H1 (cell line): ENCODE measurements around the gene SLC39A11. TPM values are rescaled to one million over a fixed set of nuclear protein-coding genes. Genes with fewer than 3 reads are reported as not detected.

Experiments
- CTCF ChIA-PET: fragments of 300-600 bp; sonication (Branson Sonifier 250); formaldehyde crosslinking; loops from one replicate; lab custom pipeline; 2021; ENCODE audit not compliant: partially characterized antibody; lab: Charles Lee
- POLR2A ChIA-PET: fragments of 300-600 bp; sonication (Branson Sonifier 250); formaldehyde crosslinking; loops from one replicate; lab custom pipeline; 2021; ENCODE audit warnings: inconsistent platforms; ENCODE audit not compliant: partially characterized antibody; lab: Charles Lee
- DNase-seq, 2 experiments: peaks; one replicate each; pipeline versions ENCODE4 v3.0.0 to v3.0.0-alpha.2; 2010 to 2022; ENCODE audit warnings: low spot score in 2 of 2, low read depth in 1 of 2, mixed read lengths in 1 of 2
- FAIRE-seq: peaks from 2 replicates; lab custom pipeline; 2011; peaks lifted over from hg19 to GRCh38; lab: Jason Lieb, UNC
- H2AFZ ChIP-seq: 2 replicates; pipeline ENCODE4 v1.8.1; 2012; ENCODE audit warnings: low read length, inconsistent platforms
- H2AK5ac ChIP-seq: 2 replicates; pipeline ENCODE4 v1.6.1; 2013; ENCODE audit warnings: low read depth, low read length
- H2BK120ac ChIP-seq: replicated peaks from 2 replicates; pipeline ENCODE3; 2013; ENCODE audit warnings: low read depth, low read length, inconsistent platforms
- H2BK12ac ChIP-seq: 2 replicates; pipeline ENCODE4 v1.6.1; 2013; ENCODE audit warnings: low read depth, low read length
- H2BK15ac ChIP-seq: 2 replicates; pipeline ENCODE4 v1.6.1; 2013; ENCODE audit warnings: low read length
- H2BK20ac ChIP-seq: 2 replicates; pipeline ENCODE4 v1.6.1; 2013; ENCODE audit warnings: low read length
- H2BK5ac ChIP-seq: 2 replicates; pipeline ENCODE4 v1.6.1; 2013; ENCODE audit warnings: low read depth, low read length
- H3K14ac ChIP-seq: 2 replicates; pipeline ENCODE4 v1.6.1; 2013; ENCODE audit warnings: inconsistent platforms; ENCODE audit not compliant: insufficient read length
- H3K18ac ChIP-seq: 2 replicates; pipeline ENCODE4 v1.6.1; 2013; ENCODE audit warnings: low read length; ENCODE audit errors: extremely low read depth
- H3K23ac ChIP-seq: 2 replicates; pipeline ENCODE4 v1.6.1; 2013; ENCODE audit warnings: inconsistent platforms; ENCODE audit not compliant: insufficient read length
- H3K23me2 ChIP-seq: 2 replicates; pipeline ENCODE4 v1.6.1; 2013; ENCODE audit warnings: low read depth, low read length
- H3K27ac ChIP-seq: 2 replicates; pipeline ENCODE4 v1.6.1; 2011; ENCODE audit warnings: low read depth, low read length, inconsistent platforms
- H3K27me3 ChIP-seq, 4 experiments: replicated peaks in 1 of 4; 1 replicate in 1 of 4; 2 replicates in 3 of 4; pipeline versions ENCODE4 v1.6.1 to v1.8.1; 2011 to 2013; ENCODE audit warnings: low read length in 3 of 4, mild to moderate bottlenecking in 3 of 4, inconsistent platforms in 2 of 4, mixed read lengths in 2 of 4, moderate library complexity in 1 of 4; ENCODE audit not compliant: control insufficient read depth in 3 of 4, insufficient read depth in 3 of 4; ENCODE audit errors: extremely low read depth in 1 of 4
- H3K36me3 ChIP-seq, 4 experiments: 2 replicates each; pipeline versions ENCODE4 v1.6.1 to v1.8.1; 2011 to 2013; ENCODE audit warnings: mild to moderate bottlenecking in 4 of 4, low read length in 3 of 4, moderate library complexity in 2 of 4, control low read depth in 1 of 4, inconsistent platforms in 1 of 4; ENCODE audit not compliant: insufficient read depth in 4 of 4, control insufficient read depth in 2 of 4
- H3K4ac ChIP-seq: replicated peaks from 2 replicates; pipeline ENCODE3; 2013; ENCODE audit warnings: low read length, low read depth, mixed read lengths, inconsistent platforms; ENCODE audit not compliant: insufficient read length
- H3K4me1 ChIP-seq, 4 experiments: replicated peaks in 1 of 4; 1 replicate in 1 of 4; 2 replicates in 3 of 4; pipeline versions ENCODE4 v1.6.1 to v1.8.1; 2011 to 2013; ENCODE audit warnings: low read length in 3 of 4, inconsistent platforms in 2 of 4, mixed read lengths in 1 of 4; ENCODE audit not compliant: insufficient read depth in 4 of 4, control insufficient read depth in 3 of 4
- H3K4me2 ChIP-seq, 2 experiments: 2 replicates each; pipeline versions ENCODE4 v1.6.1 to v1.8.1; 2011 to 2013; ENCODE audit warnings: low read depth in 2 of 2, low read length in 2 of 2, control low read depth in 1 of 2, inconsistent platforms in 1 of 2, mild to moderate bottlenecking in 1 of 2; ENCODE audit not compliant: insufficient read depth in 1 of 2
- H3K4me3 ChIP-seq, 4 experiments: fragments of 200-600, 300-600 bp in 1 of 4; sonication (generic), shearing (Covaris generic), sonication (Bioruptor Twin) in 1 of 4; 2 replicates each; pipeline versions ENCODE4 v1.5.1 to v1.8.1; 2011 to 2016; ENCODE audit warnings: low read length in 4 of 4, low read depth in 3 of 4, control low read depth in 2 of 4, inconsistent platforms in 2 of 4, mild to moderate bottlenecking in 2 of 4, mixed read lengths in 1 of 4, moderate library complexity in 1 of 4; ENCODE audit not compliant: insufficient read depth in 2 of 4; ENCODE audit errors: extremely low read depth in 1 of 4
- H3K56ac ChIP-seq: replicated peaks from 2 replicates; pipeline ENCODE3; 2013; ENCODE audit warnings: low read depth, mild to moderate bottlenecking, mixed read lengths, low read length, inconsistent platforms; ENCODE audit not compliant: insufficient read length
- H3K79me1 ChIP-seq: 2 replicates; pipeline ENCODE4 v1.6.1; 2013; ENCODE audit warnings: low read depth, low read length, control low read depth
- H3K79me2 ChIP-seq, 2 experiments: 2 replicates each; pipeline versions ENCODE4 v1.6.1 to v1.8.1; 2012 to 2013; ENCODE audit warnings: low read length in 2 of 2, mild to moderate bottlenecking in 2 of 2, inconsistent platforms in 1 of 2; ENCODE audit not compliant: insufficient read depth in 2 of 2, control insufficient read depth in 1 of 2
- H3K9ac ChIP-seq, 4 experiments: replicated peaks in 1 of 4; 1 replicate in 1 of 4; 2 replicates in 3 of 4; pipeline versions ENCODE4 v1.6.1 to v1.8.1; 2011 to 2013; ENCODE audit warnings: low read depth in 3 of 4, low read length in 3 of 4, control low read depth in 2 of 4, mild to moderate bottlenecking in 2 of 4, moderate library complexity in 2 of 4, inconsistent platforms in 1 of 4; ENCODE audit errors: extremely low read depth in 1 of 4
- H3K9me3 ChIP-seq, 2 experiments: 2 replicates each; pipeline versions ENCODE4 v1.6.1 to v1.8.1; 2012 to 2013; ENCODE audit warnings: mild to moderate bottlenecking in 2 of 2, moderate library complexity in 2 of 2, control low read depth in 1 of 2, inconsistent platforms in 1 of 2, low read depth in 1 of 2, low read length in 1 of 2, mixed read lengths in 1 of 2; ENCODE audit not compliant: insufficient read depth in 2 of 2
- H4K20me1 ChIP-seq, 2 experiments: replicated peaks in 1 of 2; 2 replicates each; pipeline versions ENCODE3 to v1.8.1; 2011 to 2013; ENCODE audit warnings: inconsistent platforms in 2 of 2, low read length in 2 of 2, mild to moderate bottlenecking in 1 of 2; ENCODE audit not compliant: insufficient read depth in 2 of 2, control insufficient read depth in 1 of 2
- H4K5ac ChIP-seq: 2 replicates; pipeline ENCODE4 v1.6.1; 2013; ENCODE audit warnings: low read length, low read depth, mixed read lengths, inconsistent platforms; ENCODE audit not compliant: insufficient read length
- H4K8ac ChIP-seq: 2 replicates; pipeline ENCODE4 v1.8.0; 2013; ENCODE audit warnings: mild to moderate bottlenecking, moderate library complexity, low read length, inconsistent platforms; ENCODE audit not compliant: insufficient read depth; ENCODE audit errors: extremely low read depth
- H4K91ac ChIP-seq: replicated peaks from 2 replicates; pipeline ENCODE3; 2013; ENCODE audit warnings: low read length, mixed read lengths, inconsistent platforms; ENCODE audit not compliant: insufficient read length
- EP300 ChIP-seq, 2 experiments: IDR thresholded peaks; 1 replicate in 1 of 2; 2 replicates in 1 of 2; pipeline ENCODE4 v1.6.1; 2011 to 2012; ENCODE audit warnings: low read depth in 2 of 2, low read length in 2 of 2, mild to moderate bottlenecking in 2 of 2, borderline replicate concordance in 1 of 2, inconsistent platforms in 1 of 2, moderate library complexity in 1 of 2
- KDM1A ChIP-seq: fragments of 200-600, 300-600 bp; sonication (generic); IDR thresholded peaks from 2 replicates; pipeline ENCODE4 v1.7.1; 2016; ENCODE audit warnings: mild to moderate bottlenecking, low read length, borderline replicate concordance
- KDM5A ChIP-seq: fragments of 200-600 bp; IDR thresholded peaks from 2 replicates; pipeline ENCODE4 v1.7.1; 2012; ENCODE audit warnings: mild to moderate bottlenecking, low read length, inconsistent platforms, mixed read lengths
- PHF8 ChIP-seq: fragments of 200-600 bp; sonication (generic); conservative IDR thresholded peaks from 2 replicates; pipeline ENCODE4 v1.7.1; 2012; ENCODE audit warnings: low read depth, mild to moderate bottlenecking, inconsistent platforms, low read length, moderate library complexity
- POLR2A ChIP-seq, 2 experiments: IDR thresholded peaks; 1 replicate in 1 of 2; 2 replicates in 1 of 2; pipeline ENCODE4 v1.6.1; 2011; ENCODE audit warnings: low read depth in 2 of 2, low read length in 2 of 2, mild to moderate bottlenecking in 2 of 2; ENCODE audit errors: control extremely low read depth in 1 of 2
- RFX5 ChIP-seq: IDR thresholded peaks from 2 replicates; pipeline ENCODE4 v1.6.1; 2011; ENCODE audit warnings: low read depth, low read length, improper control_type of control experiment, borderline replicate concordance
- TCF12 ChIP-seq: IDR thresholded peaks from 2 replicates; pipeline ENCODE4 v1.6.1; 2011; ENCODE audit warnings: low read depth, mild to moderate bottlenecking, low read length
- YY1 ChIP-seq: IDR thresholded peaks from 2 replicates; pipeline ENCODE4 v1.6.1; 2011; ENCODE audit warnings: low read depth, mild to moderate bottlenecking, low read length
- WGBS, 2 experiments: shearing (Covaris generic) in 1 of 2; methylation state at CpG; one replicate each; pipeline versions ENCODE4 v1.1.6 to v1.1.7; 2013 to 2015; ENCODE audit warnings: low lambda C conversion rate in 2 of 2, mixed read lengths in 2 of 2, inconsistent platforms in 1 of 2, low coverage in 1 of 2, missing lambda C conversion rate in 1 of 2; ENCODE audit not compliant: insufficient replicate concordance in 2 of 2, insufficient coverage in 1 of 2, insufficient read length in 1 of 2; ENCODE audit errors: extremely low coverage in 1 of 2, missing lambda C conversion rate in 1 of 2; 5-methylcytosine and 5-hydroxymethylcytosine counted together
- polyA plus RNA-seq, 7 experiments: library from polyadenylated mRNA; depleted of rRNA in 3 of 7; stranded (reverse) in 5 of 7; unstranded in 2 of 7; fragments of >200 nt in 5 of 7; fragments of 200-250 nt in 2 of 7; gene quantifications; 1 replicate in 5 of 7; 2 replicates in 1 of 7; 4 replicates in 1 of 7; pipeline versions ENCODE4 v1.2.1 to v1.2.3, GENCODE V29; 2011 to 2013; ENCODE audit warnings: missing spikeins in 2 of 7, mixed read lengths in 2 of 7
- total RNA-seq: library from RNA; stranded (reverse); fragmentation: NEBNext Ultra II Directional; extraction: Animal tissue kit (Norgen Biotek cat#: 25700); gene quantifications from 2 replicates; pipeline ENCODE4 v1.2.1, GENCODE V29; 2021

SLC39A11 gene
- total and polyA plus RNA-seq, 2 of the 8 experiments (the other 6 are each of a cell fraction or from before 2014, with no cell fraction given) = 12.2 to 19.6 TPM

DNA sequence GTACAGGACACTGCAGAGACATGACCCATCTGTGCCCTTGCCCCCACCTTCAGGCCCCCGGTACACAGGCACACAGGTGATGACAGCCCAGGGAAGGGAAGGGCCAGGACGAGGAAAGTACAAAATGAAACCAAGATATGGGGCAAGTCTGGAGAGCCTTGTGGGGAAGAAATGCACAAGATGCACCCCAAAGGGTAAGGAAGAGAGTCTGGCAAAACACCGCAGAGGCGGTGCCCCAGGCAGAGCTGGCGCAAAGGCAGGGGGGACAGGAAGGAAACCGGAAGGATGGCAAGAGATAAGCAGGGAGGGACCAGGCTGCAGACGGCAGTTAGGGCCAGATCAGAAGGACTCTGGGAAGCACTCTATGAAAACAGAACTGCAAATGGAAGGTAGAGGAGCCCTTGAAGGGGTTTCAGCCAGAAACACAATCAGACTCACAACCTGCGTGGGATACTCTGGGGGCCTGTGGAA lies 81.4 kb downstream of the SLC39A11 start:
- Histone ChIP-seq H3K4me3 (no peak overlapping the region), H3K9me3 (no peaks in the 10 kb centered on the region), H2BK5ac (no peak overlapping the region), H4K91ac (no peak overlapping the region), H3K14ac (no peak overlapping the region), H3K36me3 (no peaks in the 10 kb centered on the region), H2BK20ac (no peak overlapping the region), H3K27me3 (no peaks in the 10 kb centered on the region), H4K8ac (no peak overlapping the region; the same call in 1 of the 2 replicates), H2BK12ac (no peak overlapping the region), H3K4me1 (peaks cover 0 to 5% (median 3%) of the 10 kb centered on the region in 4 experiments; a peak in 5 of 7 replicates), H2BK15ac (no peak overlapping the region), H2AFZ (no peak overlapping the region), H2AK5ac (no peak overlapping the region), H3K23ac (no peak overlapping the region), H3K23me2 (no peaks in the 10 kb centered on the region; the same call in 1 of the 2 replicates), H3K9ac (no peak overlapping the region), H4K20me1 (no peaks in the 10 kb centered on the region), H3K27ac (no peak overlapping the region), H3K18ac (no peak overlapping the region), H3K79me2 (no peaks in the 10 kb centered on the region), H3K79me1 (no peaks in the 10 kb centered on the region), H3K4ac (no peak overlapping the region), H3K4me2 (no peak overlapping the region), H3K56ac (no peak overlapping the region), H2BK120ac (no peak overlapping the region), H4K5ac (no peak overlapping the region)
- TF ChIP-seq TCF12 (no peak), PHF8 (no peak), RFX5 (no peak), YY1 (no peak), EP300 (IDR thresholded peaks at IDR 0.05; ENCODE audit: borderline replicate concordance in 1 of 2, low read depth in 2 of 2, low read length in 2 of 2) (no peak), POLR2A (IDR thresholded peaks at IDR 0.05; ENCODE audit: control extremely low read depth in 1 of 2, low read depth in 2 of 2, low read length in 2 of 2) (no peak), KDM1A (no peak), KDM5A (no peak)
- DNase-seq = no peak
- POLR2A ChIA-PET = no interaction called here
- FAIRE-seq = no peak
- CTCF ChIA-PET = no interaction called here
- 83% methylated on average over 8 of the region's 8 CpGs; no CpG with 5 or more reads in 1 of the 2 experiments for WGBS, 2 experiments
